HG02610 (cell line): ENCODE measurements around the gene KCNE3.

ENCODE experiments used
- ATAC-seq: cut with Tn5 transposase; IDR thresholded peaks from one replicate; pipeline ENCODE4 v1.9.1; 2021; ENCODE audit warnings: mild to moderate bottlenecking, moderate library complexity; ENCODE audit not compliant: unreplicated experiment

Gene KCNE3, protein sequence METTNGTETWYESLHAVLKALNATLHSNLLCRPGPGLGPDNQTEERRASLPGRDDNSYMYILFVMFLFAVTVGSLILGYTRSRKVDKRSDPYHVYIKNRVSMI

DNA sequence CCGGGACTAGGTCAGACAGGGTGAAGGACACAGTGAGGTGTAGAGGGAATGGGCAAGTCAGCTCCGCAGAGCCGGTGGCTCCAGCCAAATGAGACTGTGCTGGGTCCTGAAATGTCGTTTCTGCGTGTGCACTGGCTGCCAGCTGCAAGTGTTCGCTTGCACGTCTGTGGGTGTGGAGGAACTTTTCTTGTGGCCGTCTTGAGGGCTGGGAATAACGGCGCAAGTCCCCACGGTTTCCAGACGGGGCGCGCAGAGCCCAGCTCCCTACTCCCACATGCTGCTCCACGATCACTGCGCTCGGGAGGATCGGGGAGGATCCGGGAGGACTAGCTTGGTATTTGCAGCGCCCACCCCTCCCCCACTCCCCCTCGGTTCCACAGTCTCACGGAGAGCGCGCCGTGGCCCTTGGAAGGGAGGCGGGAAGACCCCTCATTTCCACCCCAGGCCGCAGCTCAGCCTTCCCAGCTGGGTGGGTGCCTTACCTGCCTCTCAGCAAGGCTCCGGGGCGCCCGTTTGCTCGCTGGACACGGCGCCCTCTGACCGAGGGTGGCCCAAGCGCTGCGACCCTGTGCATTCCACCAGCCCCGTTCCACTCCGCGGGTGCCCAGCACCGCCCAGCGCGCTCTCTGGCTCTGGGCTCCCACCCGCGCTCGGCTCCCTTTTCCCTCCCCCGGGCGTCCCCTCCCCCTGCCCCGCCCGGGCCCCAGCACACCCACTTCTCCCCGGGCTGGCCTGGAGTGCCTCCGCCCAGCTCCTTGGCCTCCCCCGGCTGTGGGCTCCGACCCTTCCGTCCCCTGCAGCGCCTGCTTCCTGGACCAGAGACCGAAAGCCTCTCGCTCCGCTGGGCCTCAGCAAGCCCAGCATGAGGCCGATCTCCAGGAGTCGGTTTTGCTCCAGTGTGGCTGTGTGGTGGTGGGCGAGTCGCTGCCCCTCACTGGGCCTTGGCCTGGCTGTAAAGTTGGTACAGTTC, at the start of gene KCNE3:
Gene KCNE3, minus strand, starts transcription at position 634 of the 970 bp plus-strand sequence. CDS start 9,986 bp downstream, outside the sequence.
- ATAC-seq, result no peak

GRCh38 chr11:74507582-74507981, 40.2 kb upstream of the KCNE3 start:
- ATAC-seq, result no peak

DNA sequence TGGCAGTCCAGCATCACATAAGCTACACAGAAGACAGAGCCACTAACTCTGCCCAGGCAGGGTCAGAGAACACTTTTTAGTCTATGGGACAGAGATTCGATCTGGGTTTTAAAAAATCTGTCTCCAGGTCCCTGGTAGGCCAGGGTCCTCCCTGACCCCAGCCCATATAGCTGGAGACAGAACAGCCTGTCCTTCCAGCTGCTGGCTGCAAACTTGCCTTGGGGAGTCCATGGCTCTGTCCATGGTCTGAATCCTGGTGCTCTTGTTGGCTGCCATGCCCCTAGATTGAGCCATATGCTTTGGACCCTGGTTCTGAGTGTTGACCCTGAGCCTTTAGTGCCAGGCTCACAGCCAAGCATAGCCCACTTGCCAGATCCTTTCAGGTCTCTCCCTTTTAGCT, 39.5 kb upstream of the KCNE3 start:
- ATAC-seq, result no peak

- no peak for ATAC-seq
These were observed 38.6 kb upstream of the KCNE3 start for GRCh38 chr11:74505911-74506310.

GRCh38 chr11:74504100-74504691, 36.8 kb upstream of the KCNE3 start:
- ATAC-seq, result no peak

- no peak for ATAC-seq
These were observed 27.6 kb upstream of the KCNE3 start for GRCh38 chr11:74494916-74495315.

DNA sequence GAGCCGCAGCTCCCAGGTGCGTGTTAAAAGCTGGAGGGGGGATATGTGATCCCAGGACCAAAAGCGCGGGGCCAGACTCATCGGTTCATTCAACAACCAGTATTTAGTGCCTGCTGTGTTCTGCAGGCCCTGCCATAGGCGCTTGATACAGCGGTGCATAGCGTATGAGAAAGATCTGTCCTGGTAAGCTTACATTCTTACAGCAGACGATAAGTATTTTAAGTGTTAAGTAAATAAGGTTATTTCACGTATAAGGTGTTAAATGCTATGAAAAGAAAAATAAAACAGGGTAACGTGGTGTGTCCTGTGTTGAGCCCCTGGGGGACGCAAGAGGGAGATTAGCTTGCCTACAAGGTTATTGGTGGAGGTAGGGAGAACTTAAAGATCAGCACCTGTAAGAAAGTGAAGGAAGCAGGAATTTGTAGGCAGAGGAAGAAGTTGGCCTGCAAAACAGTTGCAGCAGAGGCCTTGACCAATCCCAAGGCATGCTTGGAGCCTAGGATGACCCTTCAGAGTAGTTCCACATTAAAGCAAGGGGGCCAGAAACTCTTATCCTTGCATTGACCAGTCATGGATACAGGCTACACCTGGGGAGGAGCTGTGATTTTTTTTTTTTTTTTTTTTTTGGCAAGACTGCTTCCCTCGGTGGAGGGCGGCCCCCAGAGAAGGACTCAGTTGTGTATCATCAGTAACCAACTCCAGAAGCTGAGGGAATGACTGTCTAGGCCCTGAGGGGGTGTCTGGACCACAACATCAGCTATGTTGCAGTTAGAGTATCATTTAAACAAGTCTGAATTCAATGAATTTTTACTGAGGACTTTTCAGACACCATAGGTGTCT, 26.7 kb upstream of the KCNE3 start:
- no peak for ATAC-seq

DNA sequence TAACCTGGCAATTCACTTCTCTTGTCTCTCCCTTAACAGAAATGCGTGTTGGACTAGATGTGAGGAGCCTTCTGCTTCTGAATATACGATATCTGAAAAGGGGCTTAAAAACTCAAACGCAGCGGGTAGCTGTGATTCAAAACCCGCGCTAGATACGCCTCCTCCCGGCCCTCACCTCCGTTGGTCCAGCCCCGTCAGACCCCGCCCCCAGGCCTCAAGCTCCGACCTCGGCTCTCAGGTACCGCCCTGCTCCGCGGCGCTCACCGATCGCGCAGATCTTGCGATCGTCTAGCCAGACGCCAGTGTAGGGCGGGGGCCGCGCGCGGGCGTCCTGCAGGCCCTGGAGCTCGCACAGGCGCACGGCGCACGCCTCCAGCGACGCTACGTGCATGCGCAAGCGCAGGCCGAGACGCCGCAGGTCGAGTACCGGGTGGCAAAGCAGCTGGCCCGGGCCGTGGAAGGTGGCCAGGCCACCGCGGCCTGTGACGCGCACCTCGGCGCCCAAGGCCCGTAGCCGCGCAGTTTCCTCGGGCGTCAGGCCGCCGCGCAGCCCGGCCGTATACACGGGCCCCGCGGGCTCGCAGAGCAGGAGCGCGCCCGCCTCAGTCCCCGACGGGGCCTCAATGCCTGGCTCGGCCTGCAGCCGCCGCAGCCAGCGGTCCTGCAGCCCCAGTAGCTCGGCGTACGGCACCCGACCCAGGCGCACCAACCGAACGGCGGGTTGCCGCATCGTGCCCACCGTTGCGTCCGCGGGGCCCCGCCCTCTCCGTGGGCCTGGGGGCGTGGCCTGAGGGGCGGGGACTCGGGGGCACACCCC, 25.8 kb upstream of the KCNE3 start, which contains the start of gene LIPT2:
Gene LIPT2, minus strand, starts transcription at position 751 of the 817 bp plus-strand sequence. Its CDS starts 21 bp downstream, at position 730.
- peak; percentile 98 for ATAC-seq

DNA sequence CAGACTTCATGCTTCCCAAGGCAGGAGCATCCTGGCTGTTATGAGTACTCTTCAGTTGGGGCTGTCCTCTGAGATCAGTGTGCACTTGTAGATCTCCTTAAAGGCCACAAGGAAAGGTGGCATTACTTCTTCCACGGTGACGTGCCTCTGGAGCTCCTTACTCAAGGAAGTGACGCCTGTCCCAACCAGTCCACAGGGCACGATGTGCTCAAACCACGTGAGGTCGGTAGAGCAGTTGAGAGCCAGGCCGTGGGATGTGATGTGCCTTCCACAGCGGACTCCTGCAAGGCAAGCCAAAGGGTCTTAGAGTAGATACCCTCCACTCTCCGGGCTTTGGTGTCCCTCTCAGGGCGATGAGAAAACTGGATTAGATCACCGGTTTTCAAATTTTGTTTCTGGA, 24.7 kb upstream of the KCNE3 start:
- ATAC-seq, result no peak

GRCh38 chr11:74490941-74491340, 23.6 kb upstream of the KCNE3 start:
- ATAC-seq, result no peak

- no peak for ATAC-seq
These were observed 20.5 kb upstream of the KCNE3 start for GRCh38 chr11:74487875-74488274.

DNA sequence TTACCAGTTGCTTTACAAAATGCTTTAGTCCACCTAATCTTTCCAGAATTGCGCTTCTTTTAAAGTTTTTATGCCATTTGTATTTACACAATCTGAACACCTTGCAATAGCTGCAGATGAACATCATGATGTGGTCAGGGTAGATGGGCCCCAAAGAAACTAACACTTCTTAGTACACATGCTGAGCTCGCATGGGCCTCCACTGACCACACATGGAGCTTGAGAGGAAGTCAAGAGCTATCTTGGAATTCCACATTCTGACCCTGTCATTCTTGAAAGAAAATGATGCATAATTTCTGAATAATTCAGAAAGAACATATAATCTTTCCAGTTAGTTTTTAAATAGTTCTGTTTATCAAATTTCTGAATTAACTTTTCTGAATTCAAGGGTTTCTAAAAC, 18.5 kb upstream of the KCNE3 start:
- no peak for ATAC-seq

- no peak for ATAC-seq
These were observed 13.5 kb upstream of the KCNE3 start for GRCh38 chr11:74480688-74481417.

DNA sequence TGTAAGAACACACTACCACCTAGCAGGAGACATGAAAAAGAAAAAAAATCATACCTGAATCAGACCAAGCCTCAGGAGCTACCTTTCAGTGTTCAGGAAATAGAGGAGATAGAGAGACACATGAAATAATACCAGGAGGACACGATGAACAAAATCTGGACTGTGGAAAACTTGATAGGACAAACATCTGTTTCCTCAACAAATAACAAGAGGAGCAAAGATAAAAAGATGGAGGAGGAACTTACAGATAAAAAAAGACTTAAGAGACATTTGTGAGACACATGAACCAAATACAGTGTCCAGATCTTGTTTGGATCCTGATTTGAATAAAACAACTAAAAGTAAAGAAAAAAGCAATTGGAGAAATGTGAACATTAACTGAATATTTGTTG, 12.4 kb upstream of the KCNE3 start:
- ATAC-seq, result no peak

DNA sequence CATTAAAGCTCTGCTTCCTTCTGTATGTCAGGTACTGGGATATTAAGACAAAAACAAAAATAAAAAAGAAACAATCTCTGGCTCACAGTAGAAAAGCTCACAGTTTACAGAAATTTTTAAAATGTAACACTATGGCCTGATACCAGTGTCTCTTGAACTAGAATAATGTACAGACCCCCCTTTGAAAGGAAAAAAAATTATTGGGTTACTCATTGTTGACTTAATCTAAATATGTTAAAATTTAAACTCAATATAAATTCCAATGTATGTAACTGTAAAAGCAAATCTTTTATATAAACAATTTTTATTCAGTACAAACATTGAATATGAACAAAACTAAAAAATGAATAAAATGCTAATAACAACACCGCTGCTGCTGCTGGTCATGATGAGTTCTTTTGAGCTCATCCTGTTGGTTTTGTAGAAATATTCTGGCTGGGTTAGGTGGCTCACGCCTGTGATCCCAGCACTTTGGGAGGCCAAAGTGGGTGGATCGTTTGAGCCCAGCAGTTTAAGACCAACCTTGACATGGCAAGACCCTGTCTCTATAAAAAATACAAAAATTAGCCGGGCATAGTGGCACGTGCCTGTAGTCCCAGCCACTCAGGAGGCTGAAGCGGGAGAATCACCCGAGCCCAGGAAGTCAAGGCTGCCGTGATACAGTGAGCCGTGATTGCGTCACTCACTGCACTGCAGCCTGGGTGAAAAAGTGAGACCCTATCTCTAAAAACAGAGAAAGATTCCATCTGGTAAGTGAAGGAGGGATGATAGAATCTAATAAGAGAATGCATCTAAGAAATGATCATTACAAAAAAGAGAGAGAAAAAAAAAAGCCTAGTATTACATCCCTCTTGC, 11.8 kb upstream of the KCNE3 start:
- ATAC-seq, result no peak

- no peak for ATAC-seq
These were observed 9.2 kb upstream of the KCNE3 start for GRCh38 chr11:74476536-74476935.

DNA sequence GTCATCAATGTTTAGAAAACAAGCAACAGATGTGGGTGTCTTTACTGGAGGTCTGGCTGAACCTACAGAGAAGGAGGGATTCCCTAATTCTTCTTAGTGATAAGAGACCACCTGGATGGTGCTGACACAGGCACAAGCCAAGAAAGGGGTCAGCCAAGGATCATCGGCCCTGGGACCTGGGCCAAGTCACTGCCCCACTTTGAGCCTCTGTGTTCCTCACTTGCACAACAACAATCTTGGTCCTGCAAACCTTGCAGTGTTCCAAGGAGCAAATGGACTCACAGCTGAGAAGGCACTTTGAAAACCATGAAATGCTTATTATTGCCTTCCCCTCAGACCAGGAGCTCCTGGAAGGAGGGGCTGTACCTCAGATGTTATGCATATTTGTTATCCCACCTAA, 7.0 kb upstream of the KCNE3 start:
- no peak for ATAC-seq

- no peak for ATAC-seq
These were observed 6.2 kb upstream of the KCNE3 start for GRCh38 chr11:74473382-74474173.
